HG02763 (cell line): ENCODE data around the gene LTBP3.
"Not testable (repeated sequence)": the region's sequence is repeated elsewhere in the genome, so short reads cannot be mapped to it uniquely, and the experiment has no call there.

Experiments used
- ATAC-seq: cut with Tn5 transposase; IDR thresholded peaks from one replicate; pipeline ENCODE4 v1.9.1; 2021; ENCODE audit warnings: mild to moderate bottlenecking, moderate library complexity; ENCODE audit not compliant: unreplicated experiment

Gene LTBP3

DNA sequence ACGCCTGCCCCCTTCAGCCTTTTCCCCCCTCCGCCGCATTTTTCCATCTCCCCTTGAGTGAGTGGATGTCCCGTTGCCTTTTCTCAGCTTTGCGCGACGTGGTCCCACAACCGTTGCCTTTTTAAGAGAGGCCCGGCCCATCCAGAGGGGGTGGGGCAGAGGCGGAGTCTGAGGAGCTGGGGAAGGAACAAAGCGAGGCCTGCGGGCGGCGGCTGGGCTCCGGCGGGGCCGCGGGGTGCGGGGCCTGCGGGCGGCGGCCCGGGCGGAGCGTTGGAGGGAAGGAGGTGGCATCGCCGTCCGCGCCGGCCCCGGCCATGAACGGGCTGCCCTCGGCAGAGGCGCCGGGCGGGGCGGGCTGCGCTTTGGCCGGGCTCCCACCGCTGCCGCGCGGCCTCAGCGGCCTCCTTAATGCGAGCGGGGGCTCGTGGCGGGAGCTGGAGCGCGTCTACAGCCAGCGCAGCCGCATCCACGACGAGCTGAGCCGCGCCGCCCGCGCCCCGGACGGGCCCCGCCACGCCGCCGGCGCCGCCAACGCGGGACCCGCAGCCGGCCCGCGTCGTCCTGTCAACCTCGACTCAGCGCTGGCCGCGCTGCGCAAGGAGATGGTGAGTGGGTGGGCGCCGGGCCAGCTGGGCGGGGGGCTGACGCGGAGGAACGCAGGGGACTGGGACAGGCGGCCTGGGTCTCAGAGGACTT lies 14.3 kb upstream of the LTBP3 start, which contains the start of gene FAM89B:
FAM89B (plus strand) TSS at position 183 of the 696 bp plus-strand sequence; CDS start at position 315, 132 bp downstream.
- no peak for ATAC-seq

DNA sequence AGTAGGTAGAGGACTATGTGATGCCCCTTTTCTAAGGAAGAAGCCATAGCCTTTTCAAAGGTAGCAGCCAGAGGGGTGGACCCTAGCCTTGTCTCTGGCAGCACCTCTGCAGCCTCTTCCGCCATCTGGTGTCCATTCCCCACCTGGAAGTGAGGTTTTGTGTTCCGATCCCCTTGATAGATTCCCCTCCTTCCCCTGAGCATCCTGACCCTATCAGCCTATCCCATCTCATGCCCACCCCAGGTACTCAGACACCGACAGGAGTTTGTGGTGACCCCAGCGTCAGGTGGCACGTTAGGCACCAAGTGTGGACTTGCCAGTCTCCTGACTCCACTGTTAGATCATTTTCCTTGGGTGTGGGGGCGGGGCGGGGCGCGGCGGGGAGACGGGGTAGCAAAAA lies 13.8 kb upstream of the LTBP3 start:
- no peak for ATAC-seq

DNA sequence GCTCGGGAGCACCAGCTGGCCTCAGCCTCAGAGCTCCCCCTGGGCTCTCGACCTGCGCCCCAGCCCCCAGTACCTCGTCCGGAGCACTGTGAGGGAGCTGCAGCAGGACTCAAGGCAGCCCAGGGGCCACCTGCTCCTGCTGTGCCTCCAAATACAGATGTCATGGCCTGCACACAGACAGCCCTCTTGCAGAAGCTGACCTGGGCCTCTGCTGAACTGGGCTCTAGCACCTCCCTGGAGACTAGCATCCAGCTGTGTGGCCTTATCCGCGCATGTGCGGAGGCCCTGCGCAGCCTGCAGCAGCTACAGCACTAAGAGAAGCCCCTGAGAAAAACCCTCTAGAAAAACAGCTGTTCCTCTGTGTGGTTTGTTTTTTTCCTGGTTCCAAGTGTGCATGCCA lies 13.3 kb upstream of the LTBP3 start:
- no peak for ATAC-seq

DNA sequence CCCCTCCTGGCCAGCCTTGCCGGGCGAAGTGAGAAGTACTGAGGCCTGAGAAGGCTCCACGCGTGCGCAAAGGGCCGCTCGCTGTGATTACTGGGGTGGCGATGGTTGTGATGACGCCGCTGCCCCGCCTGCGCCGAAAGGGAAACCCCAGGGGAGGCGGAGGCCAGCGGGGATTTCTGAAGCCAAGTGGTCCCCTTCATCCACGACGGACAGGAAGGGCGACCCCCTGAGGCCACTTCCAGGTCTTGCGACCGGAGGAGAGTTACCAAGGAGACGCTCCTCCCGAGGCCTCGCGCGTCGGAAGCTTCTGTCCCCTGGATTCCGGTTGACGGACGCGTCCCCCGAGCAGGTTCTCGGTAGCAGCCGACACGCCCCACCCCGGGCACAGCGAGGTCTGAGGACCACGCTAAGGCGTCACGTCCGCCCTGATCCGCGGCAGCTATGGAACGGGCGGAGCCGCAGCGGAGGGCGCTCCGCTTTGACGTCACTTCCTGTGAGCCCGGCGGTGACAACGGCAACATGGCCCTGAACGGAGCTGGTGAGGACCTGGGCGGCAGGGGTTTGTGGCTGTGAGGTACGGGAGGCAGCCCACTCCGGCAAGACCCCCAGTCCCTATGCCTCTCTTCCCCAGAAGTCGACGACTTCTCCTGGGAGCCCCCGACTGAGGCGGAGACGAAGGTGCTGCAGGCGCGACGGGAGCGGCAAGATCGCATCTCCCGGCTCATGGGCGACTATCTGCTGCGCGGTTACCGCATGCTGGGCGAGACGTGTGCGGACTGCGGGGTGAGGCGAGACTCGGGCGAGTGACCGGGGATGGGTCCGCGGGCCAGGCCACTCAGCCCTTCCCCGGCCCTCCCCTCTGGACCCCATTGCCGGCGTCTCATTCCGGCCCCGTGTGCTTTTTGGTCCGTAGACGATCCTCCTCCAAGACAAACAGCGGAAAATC lies 12.1 kb upstream of the LTBP3 start, which contains the start of gene ZNRD2:
ZNRD2 (plus strand) TSS at position 505 of the 946 bp plus-strand sequence; CDS start at position 520, 15 bp downstream.
- peak; percentile 54 for ATAC-seq

DNA sequence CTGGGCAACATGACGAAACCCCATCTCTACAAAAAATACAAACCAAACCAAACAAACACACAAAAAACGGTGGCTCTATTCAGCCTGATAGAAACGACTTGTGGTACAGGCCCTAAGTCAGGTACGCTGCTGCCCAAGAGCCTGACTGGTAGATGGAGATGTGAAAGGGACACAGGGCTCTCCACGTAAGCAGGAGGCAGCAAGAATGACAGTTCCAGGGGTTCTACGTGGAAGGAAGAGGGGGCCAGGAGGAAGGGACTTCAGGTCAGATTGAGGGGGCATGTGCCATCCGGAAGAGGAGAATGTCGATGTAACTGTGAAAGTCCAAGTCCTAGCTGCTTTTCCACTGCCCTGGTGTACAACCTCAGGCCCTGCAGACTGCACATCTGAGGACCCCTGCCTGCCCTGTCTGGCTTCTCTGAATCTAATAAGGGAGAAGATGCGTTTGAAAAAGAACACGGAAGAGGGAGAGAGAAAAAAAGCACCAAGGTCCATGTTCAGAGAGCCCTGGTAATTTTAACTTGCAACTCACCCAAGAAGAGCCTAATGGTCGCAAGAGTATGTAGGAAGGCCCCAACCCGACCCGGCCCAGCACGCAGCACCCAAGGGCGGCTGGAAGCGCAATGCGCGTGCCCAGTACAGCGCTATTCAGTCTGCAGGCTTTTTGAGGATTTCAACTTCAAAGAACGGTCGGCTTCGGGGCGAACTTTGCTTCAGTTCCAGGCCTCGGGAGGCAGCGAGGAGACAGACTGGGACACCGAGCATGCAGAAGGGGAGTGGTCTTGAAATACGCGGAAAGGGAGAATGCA lies 11.2 kb upstream of the LTBP3 start:
- ATAC-seq, result no peak

DNA sequence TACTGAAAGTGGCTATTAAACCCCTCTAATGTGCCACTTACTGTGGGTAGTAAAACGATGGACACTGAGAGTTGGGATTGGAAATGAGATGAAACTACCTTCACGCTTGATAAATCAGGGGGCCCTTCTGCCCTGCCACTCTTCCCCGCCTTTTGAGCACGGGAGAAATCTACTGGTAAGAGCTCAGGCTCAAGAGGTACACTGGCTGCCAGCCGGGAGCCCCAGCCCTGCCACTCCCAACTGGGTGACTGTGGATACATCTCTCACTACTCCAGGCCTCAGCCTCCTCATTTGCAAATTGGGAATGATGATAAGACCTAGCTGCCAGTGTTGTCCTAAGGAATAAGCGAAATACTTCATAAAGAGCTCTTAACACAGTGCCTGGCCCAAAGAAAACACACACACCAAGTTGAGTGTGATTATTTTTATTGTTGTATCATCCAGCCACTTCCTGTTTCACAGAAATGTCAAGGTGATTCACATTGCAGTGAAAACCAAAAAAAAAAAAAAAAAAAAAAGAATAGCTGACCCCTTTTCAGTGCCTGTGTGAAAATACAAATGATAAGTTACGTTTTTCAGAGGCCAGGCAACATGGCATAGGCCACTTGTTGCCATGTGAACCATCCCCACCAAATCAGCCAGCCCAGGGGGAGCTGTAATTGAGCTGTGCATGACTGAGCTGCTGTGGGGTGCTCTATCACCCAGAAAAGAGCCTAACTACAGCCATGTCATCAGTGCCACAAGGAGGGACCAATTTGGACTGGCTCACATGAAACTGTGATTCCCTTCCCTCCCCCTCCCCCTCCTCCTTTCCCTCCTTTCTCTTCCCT lies 7.7 kb upstream of the LTBP3 start:
- no peak for ATAC-seq

DNA sequence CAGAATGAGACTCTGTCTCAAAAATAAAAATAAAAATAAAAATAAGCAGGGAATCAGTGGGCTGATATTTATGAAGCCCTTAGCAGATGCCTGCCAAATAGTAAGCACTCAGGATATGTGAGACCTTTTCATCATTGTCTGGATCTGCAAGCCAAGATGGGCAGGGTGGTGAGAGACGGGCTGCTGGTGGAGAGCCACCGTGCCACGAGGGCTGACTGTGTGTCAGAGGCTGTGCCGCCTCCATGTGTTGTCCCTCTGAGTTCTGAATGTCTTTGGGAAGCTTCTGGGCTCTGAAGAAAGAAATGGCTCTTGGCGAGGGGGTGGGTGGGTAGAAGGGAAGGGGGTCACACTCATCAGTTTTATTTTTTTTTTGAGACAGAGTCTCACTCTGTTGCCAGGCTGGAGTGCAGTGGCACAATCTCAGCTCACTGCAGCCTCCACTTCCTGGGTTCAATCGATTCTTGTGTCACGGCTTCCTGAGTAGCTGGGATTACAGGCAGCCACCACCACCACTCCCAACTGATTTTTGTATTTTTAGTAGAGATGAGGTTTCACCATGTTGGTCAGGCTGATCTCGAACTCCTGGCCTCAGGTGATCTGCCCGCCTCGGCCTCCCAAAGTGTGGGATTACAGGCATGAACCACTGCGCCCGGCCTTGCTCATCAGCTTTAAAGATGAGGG lies 6.9 kb upstream of the LTBP3 start:
- not testable (repeated sequence) for ATAC-seq

DNA sequence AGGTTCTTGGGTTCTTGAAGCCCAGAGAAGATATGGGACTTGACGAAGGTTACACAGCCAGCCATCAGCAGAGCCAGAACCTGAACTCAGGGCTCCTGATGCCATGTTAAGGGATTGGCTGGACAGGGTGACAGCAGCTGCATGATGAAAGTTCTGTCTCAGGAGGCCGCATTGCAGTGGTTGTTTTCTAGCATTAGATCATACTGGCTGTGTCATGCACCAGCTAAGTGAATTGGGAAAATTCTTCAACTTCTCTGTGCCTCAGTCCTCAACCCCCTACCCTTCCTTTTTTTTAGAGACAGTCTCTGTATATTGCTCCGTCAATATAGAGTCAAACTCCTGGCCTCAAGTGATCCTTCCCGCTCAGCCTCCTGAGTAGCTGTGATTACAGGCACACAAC lies 5.4 kb upstream of the LTBP3 start:
- ATAC-seq, result no peak

DNA sequence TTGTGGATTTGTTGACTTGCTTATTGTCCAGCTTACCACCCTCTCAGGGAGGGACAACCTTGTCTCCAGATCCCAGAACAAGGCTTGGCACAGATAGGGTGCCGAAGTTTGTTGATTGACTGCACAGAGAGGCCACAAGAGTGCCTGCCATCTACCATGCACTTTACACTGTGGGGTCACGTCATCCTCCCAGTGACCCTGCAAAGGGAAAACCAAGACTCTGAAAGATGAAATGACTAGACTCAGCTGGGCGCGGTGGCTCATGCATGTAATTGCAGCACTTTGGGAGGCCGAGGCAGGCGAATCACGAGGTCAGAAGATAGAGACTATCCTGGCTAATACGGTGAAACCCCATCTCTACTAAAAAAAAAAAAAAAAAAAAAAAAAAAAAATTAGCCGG lies 4.6 kb upstream of the LTBP3 start:
- no peak for ATAC-seq

DNA sequence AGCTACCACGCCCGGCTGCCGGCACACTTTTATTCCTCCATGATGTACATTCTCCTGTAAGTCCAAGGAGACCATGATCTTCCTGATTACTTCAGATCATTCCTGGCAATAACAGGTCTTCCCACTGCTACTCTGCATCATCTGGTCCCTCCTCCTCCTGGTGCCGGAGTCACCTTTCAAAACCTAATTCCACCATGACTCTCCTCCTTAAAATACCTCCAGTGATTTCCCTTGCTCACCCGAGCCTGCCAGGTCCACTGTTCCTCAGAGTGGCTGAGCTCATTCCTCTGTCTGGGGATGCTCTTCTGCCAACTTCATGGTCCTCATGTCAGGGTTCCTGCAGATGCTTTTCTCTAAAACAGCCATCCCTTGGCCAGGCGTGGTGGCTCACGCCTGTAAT lies 3.9 kb upstream of the LTBP3 start:
- ATAC-seq, result no peak

DNA sequence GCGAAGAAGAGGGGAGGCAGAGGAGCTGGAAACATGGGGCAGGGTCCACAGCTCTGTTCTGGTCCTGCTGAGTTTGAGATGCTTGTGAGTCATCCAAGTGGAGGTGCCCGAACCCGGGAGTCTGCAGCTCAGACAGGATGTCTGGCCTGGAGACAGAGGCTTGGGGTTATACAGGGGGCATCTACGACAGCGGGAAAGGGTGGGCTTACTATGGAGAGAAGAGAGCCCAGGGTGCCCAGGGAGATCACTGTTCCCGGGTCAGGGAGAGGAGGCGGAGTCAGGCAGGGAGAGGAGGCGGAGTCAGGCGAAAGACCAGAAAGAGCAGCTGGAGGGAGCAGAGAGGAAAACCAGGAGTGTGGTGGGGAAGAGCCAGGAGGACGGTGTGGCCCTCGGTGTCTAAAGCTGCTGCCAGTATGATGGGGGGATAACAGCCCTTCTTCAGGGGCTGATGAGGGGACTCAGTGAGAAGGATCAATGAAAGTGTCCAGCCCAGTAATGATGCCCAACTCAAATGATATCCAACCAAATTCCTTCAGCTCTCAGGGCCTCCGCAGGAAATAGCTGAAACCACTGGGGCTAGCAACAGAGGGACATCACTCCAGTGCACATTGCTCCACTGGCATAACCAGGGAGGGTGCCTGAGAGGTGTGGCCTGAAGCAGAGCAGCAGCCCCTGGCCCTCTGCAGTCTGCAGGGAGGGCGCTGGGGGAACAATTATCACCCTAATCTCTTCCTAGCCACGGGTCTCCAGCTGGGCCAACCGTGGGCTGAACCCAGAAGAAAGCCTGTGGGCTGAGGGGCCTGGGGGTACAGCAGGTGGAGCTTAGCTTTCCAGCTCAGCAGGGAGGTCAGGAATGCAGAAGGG lies 2.6 kb upstream of the LTBP3 start:
- no peak for ATAC-seq

DNA sequence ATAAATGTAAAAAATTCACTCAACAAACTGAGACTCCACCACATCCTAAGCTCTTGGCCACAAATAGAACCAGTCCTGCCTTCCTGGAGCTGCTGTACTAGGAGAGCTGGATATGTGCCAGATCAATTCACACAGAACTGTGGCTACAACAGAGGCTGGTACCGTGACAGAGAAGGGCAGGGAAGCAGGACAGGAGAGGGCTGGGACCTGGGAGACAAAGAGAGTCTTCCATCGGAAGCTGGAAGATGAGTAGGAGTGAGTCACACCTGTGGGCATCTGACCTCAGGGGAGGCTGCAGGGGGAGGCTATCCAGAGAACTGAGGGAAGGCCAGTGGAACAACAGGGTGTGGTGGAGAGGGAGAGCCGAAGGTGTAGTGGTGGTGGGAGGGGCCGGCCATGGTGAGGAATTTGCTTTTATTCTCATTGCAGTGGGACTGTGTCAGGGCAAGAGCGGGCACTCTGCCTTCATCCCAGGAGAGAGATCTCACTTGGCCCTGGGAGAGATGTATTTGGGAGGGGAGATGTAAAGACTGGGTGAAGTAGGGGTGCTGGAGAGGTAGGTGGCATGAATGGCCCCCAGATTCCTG lies 1.9 kb upstream of the LTBP3 start:
- ATAC-seq, result no peak

DNA sequence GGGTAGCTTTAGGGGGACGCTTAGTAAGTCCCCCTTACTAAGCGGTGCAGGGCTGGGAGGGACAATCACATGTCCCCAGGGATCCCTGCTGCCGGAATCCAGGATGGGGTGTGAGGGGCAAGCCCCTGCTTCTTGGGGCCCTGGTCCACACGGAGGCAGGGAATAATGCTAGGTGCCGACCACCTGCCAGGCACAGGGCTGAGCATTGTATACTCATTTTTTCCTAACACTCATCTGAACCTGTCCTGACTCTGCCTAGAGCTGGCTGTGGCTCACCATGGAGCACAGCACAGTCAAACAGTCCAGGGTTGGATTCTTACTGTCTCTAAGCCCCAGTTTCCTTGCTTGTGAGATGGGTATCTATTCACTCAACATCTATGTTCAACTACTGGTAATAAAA lies 1.4 kb upstream of the LTBP3 start:
- no peak for ATAC-seq

DNA sequence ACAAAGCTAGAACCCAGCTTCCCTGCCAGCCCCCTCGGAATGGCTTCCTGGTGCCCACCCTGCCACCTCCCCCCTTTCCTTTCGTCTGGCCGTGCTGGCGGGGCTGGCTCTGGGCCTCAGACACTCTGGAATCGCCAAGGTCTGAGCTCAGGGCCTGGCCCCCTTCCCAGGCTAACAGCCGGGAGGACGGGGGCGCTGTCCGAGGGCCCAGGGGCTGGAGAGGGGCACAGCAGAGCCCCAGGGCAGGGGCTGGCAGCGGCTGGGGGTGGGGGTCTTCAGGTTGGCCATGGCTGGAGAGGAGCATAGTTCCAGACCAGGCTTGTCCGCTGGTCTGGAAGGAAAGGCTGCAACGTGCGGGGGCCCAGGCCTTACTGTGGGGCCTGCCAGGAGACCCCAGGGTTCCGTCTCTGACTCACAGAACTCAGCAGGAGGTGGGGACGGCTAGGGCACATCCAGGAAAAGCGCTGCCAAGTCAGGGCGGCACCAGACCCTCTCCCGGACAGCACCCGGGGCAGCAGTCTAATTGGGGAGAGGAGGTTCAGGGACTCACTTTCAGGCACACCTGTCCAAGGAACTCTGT lies 861 bp upstream of the LTBP3 start:
- no peak for ATAC-seq

DNA sequence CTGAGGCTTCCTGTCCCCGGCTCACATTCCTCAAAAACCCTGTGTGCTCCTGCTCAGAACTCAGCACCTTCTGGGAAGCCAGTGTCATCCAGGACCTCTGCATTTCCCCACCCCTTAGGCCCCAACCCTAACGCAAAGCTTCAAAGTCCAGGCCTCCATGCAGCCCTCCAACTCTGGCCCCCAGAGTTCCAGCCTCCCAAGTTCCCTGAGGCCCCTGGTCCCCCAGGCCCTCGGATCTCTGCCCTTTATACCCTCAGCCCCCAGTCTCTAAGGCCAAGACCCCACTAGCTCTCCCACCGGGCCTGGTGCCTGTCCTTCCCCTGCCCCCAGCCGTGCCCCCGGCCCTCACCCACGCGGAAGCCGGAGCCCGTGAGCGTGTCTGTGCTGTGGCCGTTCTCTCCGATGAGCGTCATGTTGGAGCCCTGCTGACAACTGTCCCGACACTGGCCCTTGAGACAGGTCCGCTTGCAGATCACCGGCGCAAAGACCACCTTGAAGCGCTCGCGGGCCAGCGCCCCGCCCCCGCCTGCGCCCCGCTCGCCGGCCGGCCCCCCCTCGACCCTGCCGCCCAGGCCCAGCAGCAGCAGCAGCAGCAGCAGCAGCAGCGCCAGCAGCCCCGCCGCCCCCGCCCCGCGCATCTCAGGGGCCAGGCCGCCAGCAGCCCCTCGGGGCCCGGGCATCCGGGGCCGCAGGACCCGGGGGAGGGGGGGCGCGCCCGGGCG lies 718 bp downstream of the LTBP3 start:
- ATAC-seq, result no peak

DNA sequence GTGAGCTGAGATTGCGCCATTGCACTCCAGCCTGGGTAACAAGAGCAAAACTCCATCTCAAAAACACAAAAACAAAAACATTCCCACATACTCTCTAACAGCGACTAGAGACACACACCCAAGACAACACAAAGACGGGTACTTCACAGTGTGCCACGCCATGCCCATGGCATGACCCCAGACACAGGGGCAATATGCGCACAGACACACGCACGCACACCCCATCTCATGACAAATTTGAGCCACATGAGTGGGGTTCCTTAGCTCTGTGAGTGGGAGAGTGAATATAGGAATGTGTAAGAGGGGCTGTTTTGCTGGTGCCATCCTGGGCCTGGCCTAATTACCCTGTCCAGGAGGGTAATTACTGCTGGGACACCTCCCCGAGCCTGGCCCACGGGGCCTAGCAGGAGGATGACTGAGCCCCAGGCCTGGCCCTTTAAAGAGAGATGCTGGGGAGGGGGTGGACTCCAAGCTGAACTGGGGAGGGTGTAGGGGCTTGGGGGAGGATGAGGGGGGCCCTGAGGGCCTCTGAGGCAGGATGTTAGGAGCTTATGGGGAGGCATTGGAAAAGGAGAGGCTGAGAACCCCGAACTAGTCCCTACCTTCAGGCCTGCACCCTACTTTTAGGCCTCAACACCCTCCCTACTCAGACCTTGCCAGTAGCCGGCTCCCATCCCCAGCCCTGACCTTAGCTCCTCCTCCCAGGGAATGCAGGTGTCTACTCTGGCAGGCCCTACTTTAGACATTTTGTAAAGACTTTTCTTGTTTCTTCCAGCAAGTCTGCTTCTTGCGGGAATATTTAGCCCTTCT lies 1.5 kb downstream of the LTBP3 start:
- ATAC-seq, result no peak
